ENCODE results near the gene AGAP2.

The AGAP2 gene

GRCh38 chr12:57767305-57767698 lies 28.8 kb upstream of the AGAP2 start:
- no peak for DNase-seq (ENCODE audit: low read depth)

GRCh38 chr12:57766464-57767304 lies 28.1 kb upstream of the AGAP2 start, which contains the start of gene CYP27B1:
TSS of gene CYP27B1 (minus strand) at chr12:57767078. CDS start at chr12:57767041, 37 bp downstream.
- no peak for DNase-seq (ENCODE audit: low read depth)

- DNase-seq (ENCODE audit: low read depth): no peak
Measured at GRCh38 chr12:57765698-57766463, 27.3 kb upstream of the AGAP2 start.

DNA sequence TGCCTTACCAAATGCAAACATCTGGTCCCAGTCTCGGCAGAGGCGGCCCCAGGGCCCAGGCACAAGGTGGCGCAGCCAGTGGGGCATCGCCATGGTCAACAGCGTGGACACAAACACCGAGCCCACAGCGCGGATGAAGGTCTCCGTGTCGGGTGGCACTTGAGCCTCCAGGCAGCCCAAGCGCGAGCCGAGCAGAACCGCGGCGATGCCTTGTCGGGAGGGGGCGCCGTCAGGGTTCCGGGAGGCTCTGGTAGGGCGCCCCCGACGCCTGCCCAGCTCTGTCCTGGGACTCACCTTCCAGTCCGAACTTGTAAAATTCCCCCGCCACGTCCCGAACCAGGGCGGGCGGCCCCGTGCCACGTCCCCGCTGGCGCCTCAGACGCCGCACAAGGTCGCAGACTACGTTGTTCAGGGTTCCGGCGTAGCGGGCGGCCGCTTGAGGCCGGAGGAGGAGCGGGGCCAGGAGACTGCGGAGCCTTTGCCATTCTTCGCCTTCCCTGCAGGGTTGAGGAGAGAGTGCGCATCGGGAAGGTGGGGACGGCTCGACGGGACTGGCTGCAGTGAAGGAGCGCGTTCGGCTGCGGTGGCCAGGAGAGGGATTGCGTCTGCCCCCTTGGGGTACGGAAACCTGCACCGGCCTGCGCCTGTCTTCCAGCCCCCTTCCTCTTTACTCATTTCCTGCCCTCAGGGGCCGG lies 26.6 kb upstream of the AGAP2 start:
- no peak for DNase-seq (ENCODE audit: low read depth)

GRCh38 chr12:57764662-57765002 lies 26.1 kb upstream of the AGAP2 start:
- DNase-seq (ENCODE audit: low read depth): no peak

DNA sequence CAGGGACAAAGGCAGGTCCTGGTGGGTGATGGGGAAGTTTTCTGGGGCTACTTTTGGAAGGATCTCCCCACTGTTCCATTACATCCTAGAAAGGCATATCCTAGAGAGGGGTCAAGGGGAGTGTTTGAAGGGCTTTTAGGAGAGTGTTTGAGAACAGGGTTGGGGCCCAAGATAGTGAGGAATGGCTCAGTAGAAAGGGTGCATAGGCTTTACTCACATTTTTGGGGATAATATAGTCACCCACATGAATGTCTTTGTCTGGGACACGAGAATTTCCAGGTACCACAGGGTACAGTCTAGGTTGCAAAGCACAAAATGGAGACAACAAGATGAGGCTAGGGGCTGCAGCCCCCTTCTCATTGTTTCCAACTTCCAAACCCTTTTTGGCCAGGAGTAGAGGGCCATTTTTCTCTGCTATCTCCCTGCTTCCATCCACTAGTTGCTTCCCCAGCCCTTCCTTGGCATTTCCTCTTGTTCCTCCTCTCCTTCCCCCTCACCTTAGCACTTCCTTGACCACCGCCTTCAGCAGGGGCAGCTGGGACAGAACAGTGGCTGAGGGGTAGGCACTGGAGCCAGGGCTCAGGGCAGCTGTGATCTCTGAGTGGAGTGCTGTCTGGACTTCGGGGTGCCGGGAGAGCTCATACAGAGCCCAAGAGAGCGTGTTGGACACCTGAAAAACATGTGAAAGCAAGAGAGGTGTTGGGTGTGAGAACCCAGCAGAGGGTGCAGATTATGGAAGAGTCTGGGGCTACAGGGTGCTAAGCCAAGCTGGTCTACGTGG lies 25.5 kb upstream of the AGAP2 start:
- DNase-seq (ENCODE audit: low read depth): no peak

- DNase-seq (ENCODE audit: low read depth): no peak
Measured at GRCh38 chr12:57762463-57762862, 23.9 kb upstream of the AGAP2 start.

GRCh38 chr12:57761391-57761998 lies 23.0 kb upstream of the AGAP2 start:
- DNase-seq (ENCODE audit: low read depth): no peak

- DNase-seq (ENCODE audit: low read depth): no peak
Measured at GRCh38 chr12:57760347-57760982, 21.9 kb upstream of the AGAP2 start.

DNA sequence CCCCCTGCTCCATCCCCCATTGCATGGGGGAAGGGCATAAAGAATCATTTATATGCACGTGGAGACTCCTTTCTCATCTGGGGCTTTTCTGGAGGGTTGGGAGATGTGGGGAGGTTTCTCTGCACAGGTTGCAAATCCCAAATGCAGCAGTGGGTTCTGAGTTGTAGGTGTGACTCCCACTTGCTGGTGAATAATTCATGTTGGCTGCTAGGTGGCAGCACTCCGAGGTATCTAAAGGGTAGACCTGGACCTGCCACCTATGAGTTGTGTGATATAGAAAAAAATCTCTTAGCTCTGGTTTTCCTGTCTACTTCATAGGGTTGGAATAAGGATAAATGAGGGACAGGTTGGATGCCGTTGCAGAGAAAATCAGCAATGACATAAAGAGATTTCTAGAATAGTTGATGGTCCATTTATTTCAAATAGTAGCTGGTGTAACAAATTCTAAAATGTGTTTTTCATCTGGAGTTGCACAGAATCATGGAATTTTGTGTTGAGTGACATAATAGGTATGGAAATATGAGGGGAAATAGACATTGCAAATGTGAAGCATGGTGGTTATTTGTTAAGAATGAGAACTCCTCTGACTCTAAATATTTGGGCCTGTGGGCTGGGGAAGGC lies 20.9 kb upstream of the AGAP2 start:
- DNase-seq (ENCODE audit: low read depth): no peak

GRCh38 chr12:57758552-57759359 lies 20.2 kb upstream of the AGAP2 start:
- DNase-seq (ENCODE audit: low read depth): no peak

DNA sequence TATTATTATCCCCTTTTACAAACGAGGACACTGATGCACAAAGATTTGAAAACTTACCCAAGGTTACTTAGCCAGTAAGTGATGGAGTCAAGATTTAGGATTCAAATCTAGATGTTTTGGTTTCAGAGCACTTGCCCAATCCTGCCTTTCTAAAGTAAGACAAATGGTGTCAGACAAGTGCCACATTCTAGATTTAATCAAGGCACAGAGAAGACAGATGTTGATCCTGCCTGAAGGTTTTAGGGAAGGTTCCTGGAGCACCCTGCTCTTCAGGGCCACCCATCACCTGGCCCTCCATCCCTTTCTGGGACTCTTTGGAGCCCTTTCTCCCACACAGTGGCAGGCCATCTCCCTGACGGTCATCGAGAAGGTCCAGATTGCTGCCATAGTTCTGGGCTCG lies 19.2 kb upstream of the AGAP2 start:
- DNase-seq (ENCODE audit: low read depth): no peak

GRCh38 chr12:57756406-57757341 lies 18.1 kb upstream of the AGAP2 start:
- DNase-seq (ENCODE audit: low read depth): no peak

DNA sequence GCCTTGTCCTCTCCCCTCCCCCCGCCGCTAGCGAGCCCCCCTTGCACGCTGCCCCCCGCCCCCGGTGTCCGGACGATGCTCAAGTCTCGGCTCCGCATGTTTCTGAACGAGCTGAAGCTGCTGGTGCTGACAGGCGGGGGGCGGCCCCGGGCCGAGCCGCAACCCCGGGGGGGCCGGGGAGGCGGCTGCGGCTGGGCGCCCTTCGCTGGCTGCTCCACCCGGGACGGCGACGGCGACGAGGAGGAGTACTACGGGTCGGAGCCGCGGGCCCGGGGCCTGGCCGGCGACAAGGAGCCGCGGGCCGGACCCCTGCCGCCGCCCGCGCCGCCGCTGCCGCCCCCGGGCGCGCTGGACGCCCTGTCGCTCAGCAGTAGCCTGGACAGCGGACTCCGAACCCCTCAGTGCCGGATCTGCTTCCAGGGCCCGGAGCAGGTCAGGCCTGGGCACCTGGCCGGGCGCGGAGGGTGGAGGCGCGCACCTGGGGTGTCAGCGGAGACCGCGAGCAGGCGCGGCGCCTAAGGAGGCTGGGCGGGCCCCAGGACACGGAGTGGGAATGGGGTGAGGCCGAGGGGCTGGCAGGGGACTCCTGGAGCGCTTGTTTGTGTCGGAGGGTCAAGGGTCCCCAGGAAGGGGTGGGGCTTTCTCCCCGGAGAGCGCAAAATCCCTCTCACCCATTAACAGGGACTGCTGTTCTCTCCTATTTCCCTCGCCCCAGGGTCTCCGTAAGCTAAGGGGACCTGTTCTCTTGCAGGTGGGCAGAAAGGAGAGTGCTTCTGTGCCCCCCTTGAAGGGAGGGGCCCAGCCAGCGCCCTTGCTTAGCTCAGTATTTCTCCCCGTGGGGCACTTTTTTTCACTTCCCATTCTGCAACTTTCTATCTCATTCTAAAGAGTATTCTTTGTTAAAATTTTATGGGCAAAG lies 17.2 kb upstream of the AGAP2 start:
- no peak for DNase-seq (ENCODE audit: low read depth)

DNA sequence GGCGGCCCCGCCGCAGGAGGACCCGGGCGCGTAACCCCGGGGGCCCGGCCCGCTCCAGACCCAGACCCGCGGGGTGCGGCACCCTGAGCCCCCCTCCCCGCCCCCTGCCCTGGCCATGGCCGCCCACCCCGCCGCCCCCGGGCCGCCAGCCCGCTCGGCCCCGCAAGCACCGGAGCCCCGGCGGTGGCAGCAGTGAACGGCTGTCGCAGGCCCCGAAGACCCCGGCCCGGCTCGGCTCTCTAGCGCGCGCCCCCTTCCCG lies 16.6 kb upstream of the AGAP2 start:
- no peak for DNase-seq (ENCODE audit: low read depth)

DNA sequence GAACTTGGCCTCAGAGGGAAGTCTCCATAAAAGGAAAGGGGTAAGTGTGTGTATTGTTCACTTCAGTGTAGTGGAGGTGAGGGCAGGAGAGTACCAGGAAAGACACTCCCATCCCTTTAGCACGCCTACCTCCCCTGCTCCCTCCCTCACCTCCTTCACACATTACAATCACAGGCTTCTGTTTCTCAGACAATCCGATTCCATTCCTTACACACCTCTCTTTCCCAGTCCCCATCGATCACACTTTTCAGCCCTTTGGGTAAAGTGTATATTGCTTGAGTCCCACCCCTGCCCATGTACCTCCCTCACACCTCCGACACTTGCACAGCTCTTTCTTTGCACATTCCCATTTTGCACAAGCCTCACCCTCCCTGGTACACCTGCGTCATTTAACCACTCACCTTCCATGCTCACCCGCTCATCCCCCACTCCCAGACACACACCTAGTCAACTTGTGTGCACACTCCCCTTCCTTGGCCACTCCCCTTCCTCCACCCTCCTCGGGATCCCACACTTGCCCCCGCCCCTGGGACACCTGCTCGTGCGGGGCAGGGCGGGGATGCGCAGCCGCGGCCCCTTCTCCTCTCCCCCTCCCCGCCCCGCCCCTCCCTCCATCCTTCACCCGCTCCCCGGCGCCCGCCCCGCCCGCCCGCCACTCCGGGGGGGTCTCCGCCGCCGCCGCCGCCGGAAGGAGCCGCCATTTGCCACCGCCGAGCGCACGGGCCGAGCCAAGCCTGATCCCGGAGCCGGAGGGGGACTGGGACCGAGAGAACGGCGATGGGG lies 16.1 kb upstream of the AGAP2 start, which contains the start of gene MARCHF9:
TSS of gene MARCHF9 (plus strand) at position 693 of the 783 bp plus-strand sequence. CDS start 426 bp downstream, outside the sequence.
- DNase-seq (ENCODE audit: low read depth): no peak

All from GM04503 (cell line).